ENCODE data around the gene ECI1. TPM values are rescaled to one million over a fixed set of nuclear protein-coding genes. Genes with fewer than 3 reads are reported as not detected.

Gene ECI1
- 41.1 and 83.9 TPM in 2 replicates for total RNA-seq (2014; rRNA removed; shearing (Covaris generic); ENCODE audit: low replicate concordance)

GRCh38 chr16:2251296-2252111 lies at the start of gene ECI1:
ECI1 (minus strand) TSS chr16:2251587; CDS start chr16:2251566, 21 bp downstream.
- Histone ChIP-seq H3K9me3 (no peaks in the 10 kb centered on the region), H3K4me3 (peak within 1 kb of the TSS; percentile 73), H3K27me3 (no peaks in the 10 kb centered on the region), H3K36me3 (peaks cover 71% of the 10 kb centered on the region)
- peak; percentile 99 for DNase-seq

DNA sequence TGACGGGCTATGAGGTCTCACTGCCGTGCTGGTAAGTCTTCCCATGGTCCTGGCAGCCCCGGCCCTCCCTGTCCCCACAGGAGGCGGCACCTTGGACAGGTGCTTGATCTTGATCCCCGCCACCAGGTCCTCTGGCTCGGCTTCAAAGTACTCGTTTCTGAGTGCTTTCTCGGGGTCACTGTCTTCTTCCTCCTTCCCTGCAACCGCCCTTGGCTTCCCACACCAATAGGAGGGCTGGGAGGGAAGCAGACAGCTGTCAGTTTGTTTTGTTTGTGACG lies 48.5 kb upstream of the ECI1 start:
- no peak overlapping the region for H3K4me3 ChIP-seq
- no peaks in the 10 kb centered on the region for H3K27me3 ChIP-seq
- H3K9me3 ChIP-seq: no peaks in the 10 kb centered on the region
- DNase-seq: no peak
- H3K36me3 ChIP-seq: no peaks in the 10 kb centered on the region

- Histone ChIP-seq H3K27me3 (no peaks in the 10 kb centered on the region), H3K9me3 (no peaks in the 10 kb centered on the region)
- DNase-seq: no peak
Observed at GRCh38 chr16:2299121-2299914, 47.9 kb upstream of the ECI1 start.

DNA sequence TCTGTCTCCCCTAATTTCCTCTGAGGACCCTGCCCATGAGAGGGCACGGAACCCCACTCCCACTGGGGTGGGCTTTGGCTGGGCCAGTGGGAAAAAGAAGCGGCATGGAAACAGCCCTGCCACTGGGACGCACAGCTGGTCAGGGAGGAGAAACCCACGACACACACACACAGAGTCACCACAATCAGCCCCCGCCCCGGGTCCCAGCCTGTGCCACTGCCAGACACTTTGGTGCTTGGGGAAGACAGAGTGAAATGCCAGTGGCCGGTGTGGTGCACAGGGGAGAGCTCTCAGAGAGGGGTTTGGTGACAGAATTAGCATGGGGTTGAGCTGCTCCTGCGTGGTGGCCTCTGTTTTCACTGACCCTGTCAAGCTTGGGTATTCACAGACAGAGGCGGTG lies 47.2 kb upstream of the ECI1 start:
- DNase-seq: no peak
- Histone ChIP-seq H3K9me3 (no peaks in the 10 kb centered on the region), H3K27me3 (no peaks in the 10 kb centered on the region), H3K36me3 (no peaks in the 10 kb centered on the region), H3K4me3 (no peak overlapping the region)

More at GRCh38 chr16:2299121-2299914, 47.9 kb upstream of the ECI1 start:
- H3K36me3 ChIP-seq: no peaks in the 10 kb centered on the region
- H3K4me3 ChIP-seq: no peak overlapping the region

DNA sequence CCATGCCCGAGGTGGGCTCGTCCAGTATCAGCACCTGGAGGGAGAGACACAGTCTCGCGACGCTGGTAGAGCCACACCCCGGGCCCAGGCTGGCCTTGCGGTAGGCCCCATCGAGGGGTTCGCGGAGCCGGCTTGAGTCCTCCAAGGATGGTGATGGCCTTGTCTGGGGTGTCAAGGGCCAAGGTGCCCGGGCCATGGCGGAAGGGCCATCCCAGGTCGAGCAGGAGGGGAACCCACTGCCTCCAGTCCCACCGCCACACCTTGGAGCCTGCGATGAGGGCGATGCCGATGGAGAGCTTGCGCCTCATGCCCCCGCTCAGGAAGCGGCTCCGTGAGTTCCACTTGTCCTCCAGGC lies 46.1 kb upstream of the ECI1 start:
- no peaks in the 10 kb centered on the region for H3K36me3 ChIP-seq
- no peaks in the 10 kb centered on the region for H3K9me3 ChIP-seq
- no peaks in the 10 kb centered on the region for H3K27me3 ChIP-seq
- DNase-seq: no peak
- no peak overlapping the region for H3K4me3 ChIP-seq

- no peak overlapping the region for H3K4me3 ChIP-seq
- H3K9me3 ChIP-seq: no peaks in the 10 kb centered on the region
- DNase-seq: peak; percentile 24
- no peaks in the 10 kb centered on the region for H3K36me3 ChIP-seq
- H3K27me3 ChIP-seq: no peaks in the 10 kb centered on the region
Observed at GRCh38 chr16:2296661-2297505, 45.5 kb upstream of the ECI1 start.

GRCh38 chr16:2295056-2295798 lies 43.8 kb upstream of the ECI1 start:
- Histone ChIP-seq H3K4me3 (no peak overlapping the region), H3K9me3 (no peaks in the 10 kb centered on the region), H3K36me3 (no peaks in the 10 kb centered on the region), H3K27me3 (no peaks in the 10 kb centered on the region)
- DNase-seq: no peak

DNA sequence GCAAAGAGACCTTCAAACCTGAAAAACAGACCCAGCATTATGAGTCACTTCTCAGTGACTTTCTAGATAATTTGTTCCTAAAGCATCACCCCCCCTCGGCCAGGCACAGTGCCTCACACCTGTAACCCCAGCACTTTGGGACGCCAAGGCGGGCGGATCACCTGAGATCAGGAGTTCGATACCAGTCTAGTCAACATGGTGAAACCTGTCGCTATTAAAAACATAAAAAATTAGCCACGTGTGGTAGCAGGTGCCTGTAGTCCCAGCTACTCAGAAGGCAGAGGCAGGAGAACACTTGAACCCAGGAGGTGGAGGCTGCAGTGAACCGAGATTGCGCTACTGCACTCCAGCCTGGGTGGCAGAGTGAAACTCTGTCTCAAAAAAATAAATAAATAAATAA lies 40.8 kb upstream of the ECI1 start:
- no peak for DNase-seq
- Histone ChIP-seq H3K36me3 (no peaks in the 10 kb centered on the region), H3K9me3 (no peaks in the 10 kb centered on the region), H3K27me3 (no peaks in the 10 kb centered on the region), H3K4me3 (no peak overlapping the region)

DNA sequence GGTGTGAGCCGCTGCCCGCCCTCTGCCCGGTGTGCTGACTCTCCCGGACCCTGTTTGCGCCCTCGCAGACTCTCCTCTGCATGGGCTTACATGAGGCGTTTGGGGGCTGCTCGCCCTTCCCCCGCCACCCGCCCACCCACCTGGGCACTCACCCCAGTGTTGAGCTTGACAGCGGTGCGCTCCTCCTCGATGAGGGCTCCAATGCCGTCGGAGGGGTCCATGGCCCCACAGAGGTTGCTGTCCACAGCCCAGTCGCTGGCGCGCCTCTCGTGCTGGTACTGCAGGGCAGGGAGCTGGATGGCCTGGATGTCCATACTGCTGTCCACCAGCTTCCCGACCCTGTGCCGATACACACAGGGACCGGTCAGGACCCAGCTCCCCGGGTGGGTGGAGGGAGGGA lies 37.9 kb upstream of the ECI1 start:
- H3K27me3 ChIP-seq: no peaks in the 10 kb centered on the region

GRCh38 chr16:2288726-2289125 lies 37.3 kb upstream of the ECI1 start:
- Histone ChIP-seq H3K36me3 (no peaks in the 10 kb centered on the region), H3K27me3 (no peaks in the 10 kb centered on the region), H3K4me3 (no peak overlapping the region), H3K9me3 (no peaks in the 10 kb centered on the region)
- no peak for DNase-seq

More for the DNA sequence above, 37.9 kb upstream of the ECI1 start:
- no peak for DNase-seq
- no peak overlapping the region for H3K4me3 ChIP-seq
- H3K36me3 ChIP-seq: no peaks in the 10 kb centered on the region
- H3K9me3 ChIP-seq: no peaks in the 10 kb centered on the region

GRCh38 chr16:2287916-2288547 lies 36.6 kb upstream of the ECI1 start:
- no peaks in the 10 kb centered on the region for H3K9me3 ChIP-seq
- no peaks in the 10 kb centered on the region for H3K36me3 ChIP-seq
- no peaks in the 10 kb centered on the region for H3K27me3 ChIP-seq
- no peak overlapping the region for H3K4me3 ChIP-seq
- DNase-seq: no peak

DNA sequence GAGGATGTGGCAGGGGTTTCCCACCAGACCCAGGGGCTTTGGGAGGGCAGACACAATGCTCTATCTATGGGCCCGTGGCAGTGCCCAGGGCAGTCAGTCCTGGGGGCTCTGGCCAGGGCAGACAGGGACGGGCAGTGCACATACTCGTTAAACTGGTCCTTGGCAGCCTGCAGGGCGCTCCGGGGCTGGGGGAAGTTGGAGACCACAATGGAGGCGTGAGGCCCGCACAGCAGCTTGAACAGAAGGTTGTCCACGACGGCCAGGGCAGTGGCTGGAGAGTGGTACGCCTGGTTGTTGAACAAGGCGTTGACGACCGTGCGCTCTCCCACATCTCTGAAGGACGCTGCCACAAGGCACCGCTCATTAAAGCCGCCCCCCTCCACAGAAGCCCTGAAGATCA lies 35.2 kb upstream of the ECI1 start:
- Histone ChIP-seq H3K4me3 (no peak overlapping the region), H3K9me3 (no peaks in the 10 kb centered on the region), H3K27me3 (no peaks in the 10 kb centered on the region), H3K36me3 (no peaks in the 10 kb centered on the region)
- no peak for DNase-seq

DNA sequence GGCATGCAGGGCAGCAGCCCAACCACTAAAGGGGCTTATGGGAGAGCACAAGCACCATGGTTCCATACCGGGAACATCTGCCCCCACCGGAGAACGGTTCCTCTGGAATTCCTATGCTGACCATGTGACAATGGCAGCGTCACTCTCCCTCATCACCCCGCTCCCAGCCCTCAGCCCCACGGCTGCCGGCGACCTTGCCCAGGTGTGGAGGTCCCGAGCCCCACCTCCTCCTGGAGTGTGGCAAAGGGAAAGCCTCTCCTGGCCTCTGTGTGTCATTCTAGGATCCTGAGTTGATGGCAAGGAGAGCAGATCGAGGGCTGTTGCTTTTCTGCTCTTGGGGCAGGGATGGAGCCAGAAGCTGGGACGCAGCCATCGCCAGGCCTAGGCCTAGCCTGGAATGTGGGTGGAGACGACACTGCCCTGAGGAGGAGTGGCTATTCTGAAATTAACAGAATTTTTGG lies 34.4 kb upstream of the ECI1 start:
- no peak for DNase-seq
- Histone ChIP-seq H3K27me3 (no peaks in the 10 kb centered on the region), H3K36me3 (no peaks in the 10 kb centered on the region), H3K9me3 (no peaks in the 10 kb centered on the region), H3K4me3 (no peak overlapping the region)

- no peak overlapping the region for H3K4me3 ChIP-seq
- DNase-seq: no peak
- H3K36me3 ChIP-seq: no peaks in the 10 kb centered on the region
- no peaks in the 10 kb centered on the region for H3K27me3 ChIP-seq
- no peaks in the 10 kb centered on the region for H3K9me3 ChIP-seq
Observed at GRCh38 chr16:2284797-2285576, 33.6 kb upstream of the ECI1 start.

DNA sequence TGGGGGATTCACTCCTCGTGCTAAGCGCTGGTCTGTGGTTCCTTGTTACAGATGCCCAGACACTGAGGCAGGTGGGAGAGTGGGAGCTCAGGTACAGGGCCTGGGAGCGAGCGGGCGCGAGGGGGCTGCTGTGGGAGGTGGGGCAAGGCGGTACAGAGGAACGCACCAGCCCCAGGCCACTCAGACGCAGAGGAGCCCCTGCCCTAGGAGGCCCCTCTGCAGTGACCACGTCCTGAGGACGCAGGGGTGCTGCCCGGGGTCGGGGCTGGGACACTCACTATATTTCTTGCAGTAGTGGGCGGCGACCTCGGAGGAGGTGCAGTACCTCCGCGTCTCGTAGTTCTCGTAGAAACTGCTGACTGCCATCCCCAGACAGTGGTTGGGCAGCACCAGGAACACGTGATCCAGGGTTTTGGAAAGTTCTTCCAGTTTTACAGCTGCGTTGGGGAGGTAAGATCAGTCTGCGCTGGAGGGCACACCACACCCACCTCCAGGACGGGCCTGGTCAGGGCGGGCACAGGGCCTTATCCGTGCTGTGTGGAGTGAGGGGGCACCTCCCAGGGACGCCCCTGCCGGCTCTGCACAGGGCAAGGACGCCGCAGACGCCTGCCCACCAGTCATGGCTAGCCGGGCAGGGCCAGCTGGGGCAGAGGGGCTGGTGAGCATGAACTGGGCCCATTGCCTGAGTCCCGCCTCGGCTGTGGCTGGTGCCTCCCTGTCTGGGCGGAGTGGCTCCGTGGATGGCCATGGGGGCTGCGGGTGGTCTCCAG lies 32.8 kb upstream of the ECI1 start:
- H3K36me3 ChIP-seq: no peaks in the 10 kb centered on the region
- H3K27me3 ChIP-seq: no peaks in the 10 kb centered on the region
- H3K9me3 ChIP-seq: no peaks in the 10 kb centered on the region
- DNase-seq: no peak
- H3K4me3 ChIP-seq: no peak overlapping the region

All from MG63 (cell line).